ENCODE measurements around the gene PCDHB6.
"Not testable (repeated sequence)": the region's sequence is repeated elsewhere in the genome, so short reads cannot be mapped to it uniquely, and the experiment has no call there.

Gene PCDHB6

DNA sequence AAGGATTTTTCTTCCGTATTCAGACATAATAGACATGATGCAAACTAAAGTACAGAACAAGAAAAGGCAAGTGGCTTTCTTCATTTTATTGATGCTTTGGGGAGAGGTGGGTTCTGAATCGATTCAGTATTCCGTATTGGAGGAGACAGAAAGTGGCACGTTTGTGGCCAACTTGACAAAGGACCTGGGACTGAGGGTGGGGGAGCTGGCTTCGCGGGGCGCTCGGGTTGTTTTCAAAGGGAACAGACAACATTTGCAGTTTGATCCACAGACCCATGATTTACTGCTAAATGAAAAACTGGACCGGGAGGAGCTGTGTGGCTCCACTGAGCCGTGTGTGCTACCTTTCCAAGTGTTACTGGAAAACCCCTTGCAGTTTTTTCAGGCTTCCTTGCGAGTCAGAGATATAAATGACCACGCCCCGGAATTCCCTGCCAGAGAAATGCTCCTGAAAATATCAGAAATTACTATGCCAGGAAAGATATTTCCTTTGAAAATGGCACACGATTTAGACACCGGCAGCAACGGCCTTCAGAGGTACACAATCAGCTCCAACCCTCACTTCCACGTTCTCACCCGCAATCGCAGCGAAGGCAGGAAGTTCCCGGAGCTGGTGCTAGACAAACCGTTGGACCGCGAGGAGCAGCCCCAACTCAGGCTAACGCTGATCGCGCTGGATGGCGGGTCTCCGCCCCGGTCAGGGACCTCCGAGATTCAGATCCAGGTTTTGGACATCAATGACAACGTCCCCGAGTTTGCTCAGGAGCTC lies 551 bp downstream of the PCDHB6 start:
- no peak overlapping the region; the same call in 1 of the 2 replicates for H3K4me3 ChIP-seq (ENCODE audit: low read depth, low read length)
- TF ChIP-seq, protein P1, sequence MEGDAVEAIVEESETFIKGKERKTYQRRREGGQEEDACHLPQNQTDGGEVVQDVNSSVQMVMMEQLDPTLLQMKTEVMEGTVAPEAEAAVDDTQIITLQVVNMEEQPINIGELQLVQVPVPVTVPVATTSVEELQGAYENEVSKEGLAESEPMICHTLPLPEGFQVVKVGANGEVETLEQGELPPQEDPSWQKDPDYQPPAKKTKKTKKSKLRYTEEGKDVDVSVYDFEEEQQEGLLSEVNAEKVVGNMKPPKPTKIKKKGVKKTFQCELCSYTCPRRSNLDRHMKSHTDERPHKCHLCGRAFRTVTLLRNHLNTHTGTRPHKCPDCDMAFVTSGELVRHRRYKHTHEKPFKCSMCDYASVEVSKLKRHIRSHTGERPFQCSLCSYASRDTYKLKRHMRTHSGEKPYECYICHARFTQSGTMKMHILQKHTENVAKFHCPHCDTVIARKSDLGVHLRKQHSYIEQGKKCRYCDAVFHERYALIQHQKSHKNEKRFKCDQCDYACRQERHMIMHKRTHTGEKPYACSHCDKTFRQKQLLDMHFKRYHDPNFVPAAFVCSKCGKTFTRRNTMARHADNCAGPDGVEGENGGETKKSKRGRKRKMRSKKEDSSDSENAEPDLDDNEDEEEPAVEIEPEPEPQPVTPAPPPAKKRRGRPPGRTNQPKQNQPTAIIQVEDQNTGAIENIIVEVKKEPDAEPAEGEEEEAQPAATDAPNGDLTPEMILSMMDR (IDR thresholded peaks at IDR 0.05; ENCODE audit: insufficient read depth, low read length, missing control alignments) = no peak
- CTCF ChIA-PET = interaction anchor here (1.0 to 1.9 kb wide), 4 partner anchors 22 to 417 kb away, joined by 5 to 10 read pairs (median 6); partner anchors contain the start of gene PCDHB7
- POLR2A ChIA-PET = no interaction called here
- DNase-seq (ENCODE audit: low read depth, low spot score) = no peak

DNA sequence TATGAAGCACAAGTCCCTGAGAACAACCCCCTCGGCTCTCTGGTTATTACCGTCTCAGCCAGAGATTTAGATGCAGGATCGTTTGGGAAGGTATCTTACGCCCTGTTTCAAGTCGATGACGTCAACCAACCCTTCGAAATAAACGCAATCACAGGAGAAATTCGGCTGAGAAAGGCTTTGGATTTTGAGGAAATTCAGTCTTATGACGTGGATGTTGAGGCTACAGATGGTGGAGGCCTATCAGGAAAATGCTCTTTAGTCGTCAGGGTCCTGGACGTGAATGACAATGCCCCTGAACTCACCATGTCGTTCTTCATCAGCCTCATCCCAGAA lies 1.1 kb downstream of the PCDHB6 start:
- H3K4me3 ChIP-seq (ENCODE audit: low read depth, low read length) = no peak overlapping the region
- CTCF ChIA-PET = interaction anchor here (1.3 to 1.9 kb wide), 2 partner anchors 413 to 416 kb away, joined by 7 to 10 read pairs; no protein-coding TSS in a partner anchor
- POLR2A ChIA-PET = no interaction called here
- TF ChIP-seq, protein P1 (IDR thresholded peaks at IDR 0.05; ENCODE audit: insufficient read depth, low read length, missing control alignments) = no peak
- DNase-seq (ENCODE audit: low read depth, low spot score) = no peak

DNA sequence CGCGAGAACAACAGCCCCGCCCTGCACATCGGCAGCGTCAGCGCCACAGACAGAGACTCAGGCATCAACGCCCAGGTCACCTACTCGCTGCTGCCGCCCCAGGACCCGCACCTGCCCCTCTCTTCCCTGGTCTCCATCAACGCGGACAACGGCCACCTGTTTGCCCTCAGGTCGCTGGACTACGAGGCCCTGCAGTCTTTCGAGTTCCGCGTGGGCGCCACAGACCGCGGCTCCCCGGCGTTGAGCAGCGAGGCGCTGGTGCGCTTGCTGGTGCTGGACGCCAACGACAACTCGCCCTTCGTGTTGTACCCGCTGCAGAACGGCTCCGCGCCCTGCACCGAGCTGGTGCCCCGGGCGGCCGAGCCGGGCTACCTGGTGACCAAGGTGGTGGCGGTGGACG lies 1.8 kb downstream of the PCDHB6 start:
- DNase-seq (ENCODE audit: low read depth, low spot score); POLR2A ChIA-PET; CTCF ChIA-PET; H3K4me3 ChIP-seq (ENCODE audit: low read depth, low read length): not testable (repeated sequence)

DNA sequence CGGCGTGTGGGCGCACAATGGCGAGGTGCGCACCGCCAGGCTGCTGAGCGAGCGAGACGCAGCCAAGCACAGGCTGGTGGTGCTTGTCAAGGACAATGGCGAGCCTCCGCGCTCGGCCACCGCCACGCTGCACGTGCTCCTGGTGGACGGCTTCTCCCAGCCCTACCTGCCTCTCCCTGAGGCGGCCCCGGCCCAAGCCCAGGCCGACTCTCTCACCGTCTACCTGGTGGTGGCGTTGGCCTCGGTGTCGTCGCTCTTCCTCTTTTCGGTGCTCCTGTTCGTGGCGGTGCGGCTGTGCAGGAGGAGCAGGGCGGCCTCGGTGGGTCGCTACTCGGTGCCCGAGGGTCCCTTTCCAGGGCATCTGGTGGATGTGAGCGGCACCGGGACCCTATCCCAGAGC lies 2.2 kb downstream of the PCDHB6 start:
- DNase-seq (ENCODE audit: low read depth, low spot score); POLR2A ChIA-PET; H3K4me3 ChIP-seq (ENCODE audit: low read depth, low read length); CTCF ChIA-PET: not testable (repeated sequence)

DNA sequence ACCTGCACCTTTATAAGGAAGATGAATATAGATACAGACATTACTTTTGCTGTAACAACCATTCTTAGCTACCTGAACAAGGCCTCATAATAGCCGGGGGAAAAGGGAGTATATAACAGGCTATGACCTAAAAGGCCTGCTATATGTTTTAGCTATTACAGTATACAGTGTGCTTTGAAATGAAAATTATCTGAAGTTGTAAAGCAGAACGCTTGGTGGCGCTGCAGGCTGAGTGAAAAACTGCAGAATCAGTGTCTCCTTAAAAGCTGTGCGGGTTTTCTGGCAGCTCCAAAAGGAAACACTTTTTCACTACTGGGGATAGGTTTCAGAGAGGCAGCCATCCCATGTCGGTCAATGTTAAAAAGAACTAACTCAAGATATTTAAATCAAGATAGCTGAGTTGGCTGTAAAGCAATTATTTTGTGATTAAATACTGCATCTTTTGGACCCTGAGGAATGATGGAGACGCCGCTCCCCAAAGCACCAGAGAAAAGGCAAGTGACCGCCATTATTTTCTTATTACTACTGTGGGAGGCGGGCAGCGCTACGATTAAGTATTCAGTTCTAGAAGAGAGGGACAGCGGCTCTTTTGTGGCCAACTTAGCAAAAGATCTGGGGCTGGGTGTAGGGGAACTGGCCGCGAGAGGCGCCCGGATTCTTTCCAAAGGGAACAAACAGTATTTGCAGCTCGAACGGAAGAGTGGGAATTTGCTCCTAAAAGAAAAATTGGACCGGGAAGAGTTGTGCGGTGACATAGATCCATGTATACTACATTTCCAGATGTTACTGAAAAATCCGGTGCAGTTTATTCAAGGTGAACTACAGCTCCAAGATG lies 5.9 kb downstream of the PCDHB6 start:
- no peak overlapping the region for H3K4me3 ChIP-seq (ENCODE audit: low read depth, low read length)
- ChIA-PET POLR2A (no interaction called here), CTCF (no interaction called here)
- DNase-seq (ENCODE audit: low read depth, low spot score) = no peak
- TF ChIP-seq, protein P1 (IDR thresholded peaks at IDR 0.05; ENCODE audit: insufficient read depth, low read length, missing control alignments) = no peak

DNA sequence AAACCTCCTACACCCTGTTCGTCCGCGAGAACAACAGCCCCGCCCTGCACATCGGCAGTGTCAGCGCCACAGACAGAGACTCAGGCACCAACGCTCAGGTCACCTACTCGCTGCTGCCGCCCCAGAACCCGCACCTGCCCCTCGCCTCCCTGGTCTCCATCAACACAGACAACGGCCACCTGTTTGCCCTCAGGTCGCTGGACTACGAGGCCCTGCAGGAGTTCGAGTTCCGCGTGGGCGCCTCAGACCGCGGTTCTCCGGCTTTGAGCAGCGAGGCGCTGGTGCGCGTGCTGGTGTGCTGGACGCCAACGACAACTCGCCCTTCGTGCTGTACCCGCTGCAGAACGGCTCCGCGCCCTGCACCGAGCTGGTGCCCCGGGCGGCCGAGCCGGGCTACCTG lies 7.5 kb downstream of the PCDHB6 start:
- CTCF ChIA-PET; H3K4me3 ChIP-seq (ENCODE audit: low read depth, low read length); POLR2A ChIA-PET; DNase-seq (ENCODE audit: low read depth, low spot score): not testable (repeated sequence)

DNA sequence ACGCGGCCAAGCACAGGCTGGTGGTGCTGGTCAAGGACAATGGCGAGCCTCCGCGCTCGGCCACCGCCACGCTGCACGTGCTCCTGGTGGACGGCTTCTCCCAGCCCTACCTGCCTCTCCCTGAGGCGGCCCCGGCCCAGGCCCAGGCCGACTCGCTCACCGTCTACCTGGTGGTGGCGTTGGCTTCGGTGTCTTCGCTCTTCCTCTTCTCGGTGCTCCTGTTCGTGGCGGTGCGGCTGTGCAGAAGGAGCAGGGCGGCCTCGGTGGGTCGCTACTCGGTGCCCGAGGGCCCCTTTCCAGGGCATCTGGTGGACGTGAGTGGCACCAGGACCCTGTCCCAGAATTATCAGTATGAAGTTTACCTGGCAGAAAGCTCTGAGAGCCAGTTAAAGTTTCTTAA lies 8.0 kb downstream of the PCDHB6 start:
- POLR2A ChIA-PET; DNase-seq (ENCODE audit: low read depth, low spot score); H3K4me3 ChIP-seq (ENCODE audit: low read depth, low read length): not testable (repeated sequence)
- CTCF ChIA-PET = interaction anchor here (0.9 kb wide), 1 partner anchor 22 kb away, joined by 3 read pairs; no protein-coding TSS in a partner anchor

DNA sequence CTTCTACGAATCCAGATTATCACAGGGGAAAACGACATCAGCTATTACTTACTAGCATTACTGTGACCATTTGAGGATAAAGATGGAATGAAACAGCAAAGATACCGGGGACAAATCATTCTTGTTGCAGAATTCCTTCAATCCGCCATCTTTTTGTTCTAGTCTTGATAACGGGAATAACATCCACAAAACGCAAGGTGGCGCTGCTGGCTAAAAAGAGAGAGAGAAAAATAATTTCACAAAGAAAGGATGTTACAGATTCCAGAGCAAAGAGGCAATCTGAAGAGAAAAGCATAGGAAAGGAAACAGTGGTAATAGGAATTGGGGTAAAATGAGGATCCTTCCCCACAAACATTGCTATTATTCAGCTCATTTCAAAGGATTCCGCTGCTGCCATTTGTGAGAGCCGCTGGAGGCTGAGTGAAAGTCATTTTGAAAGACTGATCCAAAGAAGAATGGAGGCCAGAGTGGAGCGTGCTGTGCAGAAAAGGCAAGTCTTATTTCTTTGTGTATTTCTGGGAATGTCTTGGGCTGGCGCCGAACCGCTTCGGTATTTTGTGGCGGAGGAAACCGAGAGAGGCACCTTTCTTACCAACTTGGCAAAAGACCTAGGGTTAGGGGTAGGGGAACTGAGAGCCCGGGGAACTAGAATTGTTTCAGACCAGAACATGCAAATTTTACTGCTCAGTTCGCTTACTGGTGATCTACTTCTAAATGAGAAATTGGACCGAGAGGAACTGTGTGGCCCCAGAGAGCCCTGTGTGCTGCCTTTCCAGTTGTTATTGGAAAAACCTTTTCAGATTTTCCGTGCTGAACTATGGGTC lies 22.7 kb downstream of the PCDHB6 start, which contains the start of gene PCDHB7:
Gene PCDHB7, plus strand, starts transcription at position 264 of the 824 bp plus-strand sequence. Its CDS starts 192 bp downstream, at position 456.
- peak within 1 kb of the TSS; percentile 13; the same call in 1 of the 2 replicates for H3K4me3 ChIP-seq (ENCODE audit: low read depth, low read length)
- CTCF ChIA-PET = interaction anchor here (1.0 to 2.2 kb wide), 4 partner anchors 10 to 391 kb away, joined by 4 to 11 read pairs (median 6); partner anchors contain the start of genes PCDHB16 and PCDHB6
- POLR2A ChIA-PET = no interaction called here
- TF ChIP-seq, protein P1 (IDR thresholded peaks at IDR 0.05; ENCODE audit: insufficient read depth, low read length, missing control alignments) = peak; percentile 20
- no peak for DNase-seq (ENCODE audit: low read depth, low spot score)

DNA sequence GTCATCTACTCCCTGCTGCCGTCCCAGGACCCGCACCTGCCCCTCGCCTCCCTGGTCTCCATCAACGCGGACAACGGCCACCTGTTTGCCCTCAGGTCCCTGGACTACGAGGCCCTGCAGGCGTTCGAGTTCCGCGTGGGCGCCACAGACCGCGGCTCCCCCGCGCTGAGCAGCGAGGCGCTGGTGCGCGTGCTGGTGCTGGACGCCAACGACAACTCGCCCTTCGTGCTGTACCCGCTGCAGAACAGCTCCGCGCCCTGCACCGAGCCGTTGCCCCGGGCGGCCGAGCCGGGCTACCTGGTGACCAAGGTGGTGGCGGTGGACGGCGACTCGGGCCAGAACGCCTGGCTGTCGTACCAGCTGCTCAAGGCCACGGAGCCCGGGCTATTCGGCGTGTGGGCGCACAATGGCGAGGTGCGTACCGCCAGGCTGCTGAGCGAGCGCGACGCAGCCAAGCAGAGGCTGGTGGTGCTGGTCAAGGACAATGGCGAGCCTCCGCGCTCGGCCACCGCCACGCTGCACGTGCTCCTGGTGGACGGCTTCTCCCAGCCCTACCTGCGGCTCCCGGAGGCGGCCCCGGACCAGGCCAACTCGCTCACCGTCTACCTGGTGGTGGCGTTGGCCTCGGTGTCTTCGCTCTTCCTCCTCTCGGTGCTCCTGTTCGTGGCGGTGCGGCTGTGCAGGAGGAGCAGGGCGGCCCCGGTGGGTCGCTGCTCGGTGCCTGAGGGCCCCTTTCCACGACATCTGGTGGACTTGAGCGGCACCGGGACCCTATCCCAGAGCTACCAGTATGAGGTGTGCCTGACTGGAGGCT lies 24.6 kb downstream of the PCDHB6 start:
- POLR2A ChIA-PET; DNase-seq (ENCODE audit: low read depth, low spot score); CTCF ChIA-PET; H3K4me3 ChIP-seq (ENCODE audit: low read depth, low read length): not testable (repeated sequence)

Data from AG04449 (cell line).